Adrenal gland (tissue), 12 donors: ENCODE measurements around the gene TMEM120B. TPM values are rescaled to one million over a fixed set of nuclear protein-coding genes. Genes with fewer than 3 reads are reported as not detected.

ENCODE experiments used
- DNase-seq, 7 donors: peaks; one replicate each; pipeline ENCODE4 v3.0.0-alpha.2; 2019 to 2020
- H3K27ac ChIP-seq, 5 donors: fragments of 200-600 bp; sonication (generic) in 4 of 5; 1 replicate in 3 of 5; 2 replicates in 2 of 5; pipeline versions ENCODE4 v1.5.1 to v1.8.0; 2016 to 2020; ENCODE audit warnings: mild to moderate bottlenecking in 1 of 5
- H3K27me3 ChIP-seq: fragments of 200-600 bp; 2 replicates; pipeline ENCODE4 v1.8.0; 2021
- H3K36me3 ChIP-seq, 2 donors: fragments of 200-600 bp; replicated peaks in 1 of 2; 1 replicate in 1 of 2; 2 replicates in 1 of 2; pipeline versions ENCODE4 v1.5.1 to v1.8.0; 2018 to 2022
- H3K4me1 ChIP-seq, 2 donors: fragments of 200-600 bp; replicated peaks in 1 of 2; 1 replicate in 1 of 2; 2 replicates in 1 of 2; pipeline versions ENCODE4 v1.5.1 to v1.8.0; 2018 to 2021
- H3K4me3 ChIP-seq, 4 donors: fragments of 200-600 bp; sonication (generic) in 3 of 4; one replicate each; pipeline ENCODE4 v1.5.1; 2016 to 2018
- H3K9me3 ChIP-seq, 3 donors: fragments of 200-600 bp; sonication (generic) in 1 of 3; replicated peaks in 1 of 3; 1 replicate in 2 of 3; 2 replicates in 1 of 3; pipeline versions ENCODE4 v1.5.1 to v1.8.0; 2016 to 2021
- POLR2A ChIP-seq, 2 donors: fragments of 450-650 bp; IDR thresholded peaks; one replicate each; pipeline ENCODE4 v1.6.1; 2017; ENCODE audit warnings: antibody characterized with exemption in 2 of 2, mild to moderate bottlenecking in 2 of 2, moderate library complexity in 1 of 2
- WGBS, 4 donors: extraction: QIAGEN DNeasy Blood & Tissue Kit in 2 of 4; methylation state at CpG; one replicate each; pipeline versions ENCODE4 v1.1.5 to v1.1.7; 2013 to 2017; 5-methylcytosine and 5-hydroxymethylcytosine counted together
- intact Hi-C, 2 donors: fragments of 100-400 bp; cut with DNase I; formaldehyde crosslinking; loops; one replicate each; pipeline versions ENCODE4 v1.14.1 to v1.15.0; 2022 to 2023
- polyA plus RNA-seq, 3 donors: library from polyadenylated mRNA; stranded (reverse); fragments of 200-250 nt in 2 of 3; fragments of 350-450 nt in 1 of 3; fragmentation: Illumina TruSeq in 1 of 3; extraction: RNeasy Lipid Tissue Mini Kit (QIAGEN cat#74804) in 1 of 3; gene quantifications; one replicate each; pipeline ENCODE4 v1.2.3, GENCODE V29; 2013 to 2014
- total RNA-seq, 9 donors: library from RNA; depleted of rRNA in 4 of 9; stranded (reverse); fragments of >200 nt in 4 of 9; fragments of 120-200 nt in 1 of 9; fragmentation: NEBNext Ultra II Directional in 1 of 9; extraction: Animal tissue kit (Norgen Biotek cat#: 25700) in 1 of 9; gene quantifications; one replicate each; pipeline versions ENCODE4 v1.1.0 to v1.2.4, GENCODE V29; 2013 to 2023
- TF ChIP-seq, protein P1 (sequence below), 6 experiments: fragments of 450-650 bp in 4 of 6; fragments of 200-600 bp in 2 of 6; sonication (generic) in 1 of 6; IDR thresholded peaks; 1 replicate in 5 of 6; 2 replicates in 1 of 6; pipeline versions ENCODE4 v1.5.1 to v1.8.0; 2016 to 2021; ENCODE audit warnings: antibody characterized with exemption in 6 of 6, mild to moderate bottlenecking in 2 of 6, moderate library complexity in 1 of 6
- donor health status: healthy with polysubstance abuse.
- donor health status: Bipolar disorder and iron deficiency.
- donor health status: DM: yes; HTN: yes; CAD: no.
- donor health status: DM: no; HTN: no; CAD: no.
- donor health status: DM: no; HTN: no; CAD: no.
- donor health status: DM: yes; HTN: yes; CAD: no.

TMEM120B gene
- total and polyA plus RNA-seq, 12 donors: 4.6 to 19.7 (median 8.7) TPM

DNA sequence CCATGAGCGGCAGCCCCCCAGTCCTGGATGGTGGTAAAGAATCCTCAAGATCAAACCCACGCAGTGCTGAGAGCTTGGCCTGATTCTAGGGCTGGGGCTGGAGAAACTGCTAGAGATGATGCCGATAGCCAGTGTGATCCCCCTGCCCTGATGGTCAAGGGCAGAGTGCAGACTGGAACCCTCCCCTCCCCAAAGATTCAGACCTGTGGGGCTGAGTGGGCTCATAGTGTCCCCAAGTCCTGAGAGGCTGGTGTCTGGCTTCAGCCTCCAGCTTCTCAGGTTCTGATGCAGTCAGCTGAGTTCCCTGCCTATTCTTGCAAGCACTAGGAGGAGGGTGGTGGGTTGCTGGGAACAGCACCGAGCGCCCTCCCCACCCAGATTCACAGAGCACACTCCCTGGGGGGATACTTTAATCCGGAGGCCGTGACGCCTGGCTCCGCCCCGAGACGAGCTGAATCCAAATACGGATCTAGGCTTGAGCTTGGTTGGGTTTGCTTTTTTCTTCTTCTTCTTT is 69.0 kb downstream of the TMEM120B start:
- DNase-seq: peak in 1 of 7 donors; percentile 47
- H3K27ac ChIP-seq: peak overlapping the region in 3 of 5 donors; percentile 6 to 30 (median 12)
- no peaks in the 10 kb centered on the region for H3K36me3 ChIP-seq
- no peaks in the 10 kb centered on the region for H3K9me3 ChIP-seq
- TF ChIP-seq POLR2A (IDR thresholded peaks at IDR 0.05): no peak
- TF ChIP-seq, protein P1, sequence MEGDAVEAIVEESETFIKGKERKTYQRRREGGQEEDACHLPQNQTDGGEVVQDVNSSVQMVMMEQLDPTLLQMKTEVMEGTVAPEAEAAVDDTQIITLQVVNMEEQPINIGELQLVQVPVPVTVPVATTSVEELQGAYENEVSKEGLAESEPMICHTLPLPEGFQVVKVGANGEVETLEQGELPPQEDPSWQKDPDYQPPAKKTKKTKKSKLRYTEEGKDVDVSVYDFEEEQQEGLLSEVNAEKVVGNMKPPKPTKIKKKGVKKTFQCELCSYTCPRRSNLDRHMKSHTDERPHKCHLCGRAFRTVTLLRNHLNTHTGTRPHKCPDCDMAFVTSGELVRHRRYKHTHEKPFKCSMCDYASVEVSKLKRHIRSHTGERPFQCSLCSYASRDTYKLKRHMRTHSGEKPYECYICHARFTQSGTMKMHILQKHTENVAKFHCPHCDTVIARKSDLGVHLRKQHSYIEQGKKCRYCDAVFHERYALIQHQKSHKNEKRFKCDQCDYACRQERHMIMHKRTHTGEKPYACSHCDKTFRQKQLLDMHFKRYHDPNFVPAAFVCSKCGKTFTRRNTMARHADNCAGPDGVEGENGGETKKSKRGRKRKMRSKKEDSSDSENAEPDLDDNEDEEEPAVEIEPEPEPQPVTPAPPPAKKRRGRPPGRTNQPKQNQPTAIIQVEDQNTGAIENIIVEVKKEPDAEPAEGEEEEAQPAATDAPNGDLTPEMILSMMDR (IDR thresholded peaks at IDR 0.05): no peak
- H3K27me3 ChIP-seq: no peaks in the 10 kb centered on the region
- H3K4me3 ChIP-seq: no peak overlapping the region
- intact Hi-C loops: no loop called here
- peaks cover 8 to 18% of the 10 kb centered on the region in 2 donors for H3K4me1 ChIP-seq
- 57 to 67% (median 62%) methylated on average over 11 to 12 of the region's 12 CpGs for WGBS, 4 donors

DNA sequence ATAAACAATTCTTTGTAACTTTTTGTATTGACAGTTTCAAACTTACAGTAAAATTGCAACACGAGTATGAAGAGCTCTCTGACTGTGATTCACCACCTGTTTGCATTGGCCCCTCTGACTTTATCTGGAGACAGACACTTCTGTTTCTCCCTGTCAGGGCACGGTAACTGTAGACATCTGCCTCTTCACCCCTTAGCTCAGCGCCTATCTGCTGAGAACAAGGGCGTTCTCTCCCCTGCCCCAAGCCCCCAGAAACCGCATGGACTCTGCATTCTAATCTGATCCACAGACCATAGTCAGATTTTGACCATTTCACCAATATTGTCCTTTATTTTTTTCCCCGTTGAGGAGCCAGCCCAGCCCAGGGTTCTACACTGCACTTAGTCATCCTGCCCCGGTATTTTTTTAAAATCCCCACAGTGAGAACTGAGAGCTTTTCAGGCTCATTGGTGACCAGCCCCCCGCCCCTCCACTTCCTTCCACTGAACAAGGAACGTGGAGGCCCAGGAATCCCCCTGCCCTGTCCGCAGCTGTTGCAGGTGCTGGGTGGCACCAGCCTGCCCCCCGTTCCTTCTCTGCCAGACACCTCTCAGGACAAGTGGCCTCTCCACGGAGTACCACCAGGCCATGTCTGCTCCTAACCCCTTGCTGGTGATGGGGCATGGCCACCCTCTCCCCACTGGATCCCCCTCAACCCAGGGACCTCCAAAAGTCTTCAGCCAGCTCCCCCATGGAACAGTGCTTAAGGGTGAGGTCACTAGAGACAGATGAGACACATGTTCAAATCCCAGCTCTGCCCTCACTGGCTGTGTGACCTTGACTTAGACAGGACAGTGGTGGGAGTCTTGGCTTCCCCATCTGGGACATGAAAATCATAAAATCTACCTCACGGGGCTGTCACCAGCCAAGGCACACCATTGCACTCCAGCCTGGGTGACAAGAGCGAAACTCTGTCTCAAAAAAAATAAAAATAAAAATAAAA is 69.7 kb downstream of the TMEM120B start:
- TF ChIP-seq POLR2A (IDR thresholded peaks at IDR 0.05): no peak
- TF ChIP-seq, protein P1 (IDR thresholded peaks at IDR 0.05): no peak
- Histone ChIP-seq H3K36me3 (no peaks in the 10 kb centered on the region), H3K4me3 (no peak overlapping the region), H3K9me3 (no peaks in the 10 kb centered on the region), H3K27me3 (no peaks in the 10 kb centered on the region), H3K4me1 (peaks cover 10 to 23% of the 10 kb centered on the region in 2 donors), H3K27ac (peak overlapping the region in 3 of 5 donors; percentile 6 to 30 (median 12))
- WGBS, 4 donors: 47 to 57% (median 52%) methylated on average over 13 to 14 of the region's 14 CpGs
- no peak for DNase-seq
- intact Hi-C loops: no loop called here

DNA sequence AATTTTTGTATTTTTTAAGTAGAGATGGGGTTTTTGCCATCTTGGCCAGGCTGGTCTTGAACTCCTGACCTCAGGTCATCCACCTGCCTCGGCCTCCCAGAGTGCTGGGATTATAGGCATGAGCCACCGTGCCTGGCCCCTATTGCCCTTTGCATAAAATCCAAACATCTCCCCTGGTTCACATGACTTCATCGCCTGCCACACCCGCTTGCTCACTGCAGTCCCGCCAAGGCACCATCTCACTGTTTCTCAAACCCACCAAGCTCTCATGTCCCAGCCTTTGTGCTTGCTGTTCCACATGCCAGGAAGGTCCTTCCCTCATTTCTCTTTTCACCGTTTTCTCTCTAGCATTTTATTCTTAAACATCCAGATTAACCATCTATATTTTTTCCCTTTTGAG is 71.2 kb downstream of the TMEM120B start:
- no peaks in the 10 kb centered on the region for H3K27me3 ChIP-seq
- no peaks in the 10 kb centered on the region for H3K9me3 ChIP-seq
- DNase-seq: no peak
- H3K4me3 ChIP-seq: no peak overlapping the region
- whole genome bisulfite sequencing, 4 donors: 75 to 88% (median 84%) methylated on average over 6 of the region's 6 CpGs
- no peaks in the 10 kb centered on the region for H3K36me3 ChIP-seq
- H3K27ac ChIP-seq: peak overlapping the region in 2 of 5 donors; percentile 54 to 73
- intact Hi-C loops: no loop called here
- TF ChIP-seq POLR2A (IDR thresholded peaks at IDR 0.05): no peak
- TF ChIP-seq, protein P1 (IDR thresholded peaks at IDR 0.05): no peak
- H3K4me1 ChIP-seq: peaks cover 10 to 26% of the 10 kb centered on the region in 2 donors

DNA sequence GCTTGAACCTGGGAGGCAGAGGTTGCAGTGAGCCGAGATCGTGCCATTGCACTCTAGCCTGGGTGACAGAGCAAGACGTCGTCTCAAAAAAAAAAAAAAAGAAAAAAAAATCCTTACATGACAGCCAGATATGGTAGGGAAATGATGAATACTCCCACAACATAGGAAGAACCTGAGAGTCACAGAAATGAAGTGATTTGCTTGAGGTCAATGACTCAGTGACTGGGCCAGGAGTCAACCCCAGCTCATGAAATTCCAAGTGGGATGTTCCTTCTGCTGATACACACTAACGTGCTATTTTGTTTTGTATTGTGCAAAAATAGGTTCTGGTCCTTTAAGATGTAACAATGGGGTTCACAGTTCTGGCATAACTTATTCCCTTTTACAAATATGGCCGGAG is 71.9 kb downstream of the TMEM120B start:
- intact Hi-C loops: no loop called here
- DNase-seq: peak in 6 of 7 donors; percentile 71 to 87 (median 78)
- H3K27ac ChIP-seq: peak overlapping the region in 3 of 5 donors; percentile 55 to 73 (median 68)
- no peaks in the 10 kb centered on the region for H3K36me3 ChIP-seq
- WGBS, 4 donors: 15 to 34% (median 23%) methylated on average over 6 of the region's 6 CpGs
- H3K27me3 ChIP-seq: no peaks in the 10 kb centered on the region
- H3K9me3 ChIP-seq: no peaks in the 10 kb centered on the region
- no peak overlapping the region for H3K4me3 ChIP-seq
- peaks cover 10 to 29% of the 10 kb centered on the region in 2 donors for H3K4me1 ChIP-seq
- TF ChIP-seq, protein P1 (IDR thresholded peaks at IDR 0.05): no peak
- no peak for TF ChIP-seq POLR2A (IDR thresholded peaks at IDR 0.05)
